B cell (primary cell): ENCODE results near the gene PRR7. TPM values are rescaled to one million over a fixed set of nuclear protein-coding genes. Genes with fewer than 3 reads are reported as not detected.

Experiments used
- ATAC-seq: fragments of 200-7000 bp; cut with Tn5 transposase; one replicate; pipeline ENCODE4 v1.10.0; 2021; ENCODE audit warnings: low read depth, mild to moderate bottlenecking, moderate number of reproducible peaks, moderate library complexity
- CTCF ChIA-PET: fragments of 350-600 bp; sonication (Branson Sonifier 250); formaldehyde crosslinking; loops from one replicate; lab custom pipeline; 2021; ENCODE audit warnings: antibody characterized with exemption, inconsistent platforms; lab: Charles Lee
- POLR2A ChIA-PET: fragments of 350-600 bp; sonication (Branson Sonifier 250); formaldehyde crosslinking; loops from one replicate; lab custom pipeline; 2021; ENCODE audit warnings: antibody characterized with exemption; lab: Charles Lee
- DNase-seq: peaks from one replicate; pipeline ENCODE4 v3.0.0; 2013
- H2AFZ ChIP-seq: 2 replicates; pipeline ENCODE4 v1.6.1; 2012; ENCODE audit warnings: mild to moderate bottlenecking, low read depth, low read length; ENCODE audit not compliant: insufficient read depth, poor library complexity, severe bottlenecking
- H3K27ac ChIP-seq, 2 donors: 1 replicate in 1 of 2; 2 replicates in 1 of 2; pipeline ENCODE4 v1.5.1; 2012 to 2013; ENCODE audit warnings: low read length in 2 of 2, mild to moderate bottlenecking in 2 of 2, moderate library complexity in 1 of 2
- H3K27me3 ChIP-seq, 4 experiments: fragments of 200-600 bp in 1 of 4; sonication (generic) in 1 of 4; replicated peaks in 1 of 4; 1 replicate in 2 of 4; 2 replicates in 2 of 4; pipeline versions ENCODE4 v1.6.1 to v1.7.0; 2013 to 2016; ENCODE audit warnings: low read length in 3 of 4, mild to moderate bottlenecking in 2 of 4, mixed read lengths in 1 of 4, moderate library complexity in 1 of 4; ENCODE audit not compliant: insufficient read depth in 4 of 4, control insufficient read depth in 3 of 4; ENCODE audit errors: control extremely low read depth in 1 of 4
- H3K36me3 ChIP-seq, 2 experiments: replicated peaks in 1 of 2; 1 replicate in 1 of 2; 2 replicates in 1 of 2; pipeline versions ENCODE4 v1.6.1 to v1.7.1; 2013; ENCODE audit warnings: low read length in 1 of 2; ENCODE audit not compliant: insufficient read depth in 2 of 2, control insufficient read depth in 1 of 2; ENCODE audit errors: control extremely low read depth in 1 of 2, extremely low read depth in 1 of 2
- H3K4me1 ChIP-seq, 2 donors: fragments of 200-600 bp in 1 of 2; sonication (generic) in 1 of 2; 1 replicate in 1 of 2; 2 replicates in 1 of 2; pipeline versions ENCODE4 v1.5.1 to v1.6.1; 2013 to 2017; ENCODE audit warnings: low read length in 2 of 2; ENCODE audit not compliant: control insufficient read depth in 2 of 2, insufficient read depth in 2 of 2
- H3K4me2 ChIP-seq: replicated peaks from 2 replicates; pipeline ENCODE3; 2012; ENCODE audit warnings: mild to moderate bottlenecking, low read depth, low read length; ENCODE audit not compliant: poor library complexity, severe bottlenecking
- H3K4me3 ChIP-seq, 5 experiments: fragments of 200-600 bp in 1 of 5; sonication (generic) in 1 of 5; 1 replicate in 3 of 5; 2 replicates in 2 of 5; pipeline versions ENCODE4 v1.5.1 to v1.7.0; 2011 to 2016; ENCODE audit warnings: low read length in 4 of 5, mild to moderate bottlenecking in 4 of 5, low read depth in 2 of 5, control low read depth in 1 of 5, moderate library complexity in 1 of 5; ENCODE audit not compliant: insufficient read depth in 1 of 5; ENCODE audit errors: control extremely low read depth in 1 of 5, extremely low read depth in 1 of 5
- H3K79me2 ChIP-seq: fragments of 200-600 bp; sonication (generic); one replicate; pipeline ENCODE4 v1.6.0; 2016; ENCODE audit warnings: low read length; ENCODE audit not compliant: control insufficient read depth, insufficient read depth
- H3K9ac ChIP-seq: fragments of 200-600 bp; sonication (generic); 2 replicates; pipeline ENCODE4 v1.6.1; 2017; ENCODE audit warnings: mild to moderate bottlenecking, low read length, moderate library complexity
- H3K9me3 ChIP-seq, 3 donors: one replicate each; pipeline versions ENCODE4 v1.6.1 to v1.7.1; 2013; ENCODE audit warnings: low read length in 2 of 3; ENCODE audit not compliant: control insufficient read depth in 2 of 3, insufficient read depth in 1 of 3; ENCODE audit errors: control extremely low read depth in 1 of 3
- H4K20me1 ChIP-seq: 2 replicates; pipeline ENCODE4 v1.6.0; 2012; ENCODE audit warnings: mild to moderate bottlenecking, low read length; ENCODE audit not compliant: insufficient read depth, control insufficient read depth, poor library complexity, severe bottlenecking
- H3K27ac Mint-ChIP-seq: one replicate; pipeline ENCODE4 v1.8.0; 2021; ENCODE audit warnings: mixed read lengths
- H3K27me3 Mint-ChIP-seq: one replicate; pipeline ENCODE4 v1.8.0; 2021; ENCODE audit warnings: mixed read lengths
- H3K4me1 Mint-ChIP-seq: one replicate; pipeline ENCODE4 v1.8.0; 2021; ENCODE audit warnings: mixed read lengths
- H3K4me3 Mint-ChIP-seq: one replicate; pipeline ENCODE4 v1.8.0; 2021; ENCODE audit warnings: mixed read lengths
- H3K9me3 Mint-ChIP-seq: one replicate; pipeline ENCODE4 v1.8.0; 2022; ENCODE audit warnings: mixed read lengths; ENCODE audit not compliant: insufficient read depth
- CTCF ChIP-seq: fragments of 200-600 bp; IDR thresholded peaks from one replicate; pipeline ENCODE4 v1.8.0; 2022; ENCODE audit warnings: antibody characterized with exemption, mild to moderate bottlenecking
- WGBS: methylation state at CpG from one replicate; pipeline ENCODE4 v1.1.5; 2013; ENCODE audit warnings: missing lambda C conversion rate; ENCODE audit not compliant: insufficient coverage; 5-methylcytosine and 5-hydroxymethylcytosine counted together
- intact Hi-C: fragments of 100-400 bp; cut with micrococcal nuclease; formaldehyde crosslinking; loops from one replicate; pipeline ENCODE4 v1.10.0; 2022
- polyA plus RNA-seq: library from polyadenylated mRNA; depleted of rRNA; stranded (reverse); fragments of >200 nt; gene quantifications from 2 replicates; pipeline ENCODE4 v1.2.3, GENCODE V29; 2012
- total RNA-seq, 2 donors: library from RNA; stranded (reverse); fragments of 120-200 nt in 1 of 2; gene quantifications; 1 replicate in 1 of 2; 2 replicates in 1 of 2; pipeline versions ENCODE4 v1.2.3 to v1.2.4, GENCODE V29; 2013 to 2022

PRR7 gene
- total and polyA plus RNA-seq, 2 donors (not counting 1 experiment from before 2014, with no cell fraction given), result 4.8 to 84.4 TPM

GRCh38 chr5:177431317-177432142 lies 15.1 kb upstream of the PRR7 start:
- Mint-ChIP-seq H3K9me3 (no peaks in the 10 kb centered on the region), H3K4me3 (peak overlapping the region; percentile 94), H3K4me1 (peaks cover 65% of the 10 kb centered on the region), H3K27me3 (no peaks in the 10 kb centered on the region), H3K27ac (peak overlapping the region; percentile 97)
- Histone ChIP-seq H3K4me3 (peak overlapping the region in 4 of 5 experiments; percentile 29 to 35 (median 32)), H3K4me1 (peaks cover 63 to 83% of the 10 kb centered on the region in 2 donors), H3K79me2 (peaks cover 76% of the 10 kb centered on the region), H3K9ac (peak overlapping the region; percentile 43), H2AFZ (no peak overlapping the region), H3K27ac (peak overlapping the region; percentile 92 to 96), H3K36me3 (peaks cover 0 to 78% of the 10 kb centered on the region in 2 experiments), H3K9me3 (no peaks in the 10 kb centered on the region), H4K20me1 (peaks cover 88% of the 10 kb centered on the region), H3K4me2 (peak overlapping the region; percentile 90), H3K27me3 (no peaks in the 10 kb centered on the region)
- WGBS, result 3% methylated on average over 27 of the region's 29 CpGs
- intact Hi-C loops, result loop anchor here (1.0 kb wide), 3 partner anchors 15 to 27 kb away; partner anchors contain the start of gene PRR7
- ChIA-PET POLR2A (interaction anchor here (0.6 to 6.8 kb wide), 12 partner anchors 14 to 895 kb away, joined by 3 to 103 read pairs (median 4); partner anchors contain the start of genes LMAN2, PDLIM7, PRR7 and RGS14), CTCF (interaction anchor here (0.5 to 12.4 kb wide), 13 partner anchors 9 to 686 kb away, joined by 3 to 152 read pairs (median 5); partner anchors contain the start of gene PRR7)
- ATAC-seq (peak; percentile 61), DNase-seq (peak; percentile 95)
- TF ChIP-seq CTCF, result no peak
